Upper lobe of left lung (tissue), 4 donors: Measurements from ENCODE around the gene RERE.
A peak's percentile ranks its signal among the peaks of the same experiment; 100 is the strongest.

Source experiments
- CTCF ChIP-seq, 6 experiments: fragments of 450-650 bp in 4 of 6; fragments of 200-600 bp in 2 of 6; sonication (generic) in 2 of 6; IDR thresholded peaks; one replicate each; pipeline ENCODE4 v1.5.1; 2016 to 2019; ENCODE audit warnings: antibody characterized with exemption in 6 of 6
- POLR2A ChIP-seq, 4 donors: fragments of 450-650 bp; IDR thresholded peaks; one replicate each; pipeline ENCODE4 v1.5.1; 2016 to 2017; ENCODE audit warnings: antibody characterized with exemption in 4 of 4, mild to moderate bottlenecking in 2 of 4
- POLR2AphosphoS5 ChIP-seq, 2 donors: sonication (generic); formaldehyde crosslinking; IDR thresholded peaks; one replicate each; pipeline ENCODE4 v1.5.1; 2017; ENCODE audit warnings: antibody characterized with exemption in 2 of 2

GRCh38 chr1:8718850-8719361, 98.5 kb downstream of the RERE start:
- TF ChIP-seq CTCF (IDR thresholded peaks at IDR 0.05) (peak in 2 of 6 experiments; percentile 9), POLR2A (IDR thresholded peaks at IDR 0.05) (no peak), POLR2AphosphoS5 (IDR thresholded peaks at IDR 0.05) (no peak)
